Epithelial cell of prostate (primary cell): ENCODE data around the gene ZAP70.
A peak's percentile ranks its signal among the peaks of the same experiment; 100 is the strongest.

Experiments used
- DNase-seq: peaks from one replicate; pipeline ENCODE4 v3.0.0-alpha.2; 2011; ENCODE audit warnings: low read depth, low spot score
- H3K27ac ChIP-seq: fragments of 450-650 bp; 2 replicates; pipeline ENCODE4 v1.5.1; 2017; ENCODE audit warnings: mild to moderate bottlenecking

The ZAP70 gene

DNA sequence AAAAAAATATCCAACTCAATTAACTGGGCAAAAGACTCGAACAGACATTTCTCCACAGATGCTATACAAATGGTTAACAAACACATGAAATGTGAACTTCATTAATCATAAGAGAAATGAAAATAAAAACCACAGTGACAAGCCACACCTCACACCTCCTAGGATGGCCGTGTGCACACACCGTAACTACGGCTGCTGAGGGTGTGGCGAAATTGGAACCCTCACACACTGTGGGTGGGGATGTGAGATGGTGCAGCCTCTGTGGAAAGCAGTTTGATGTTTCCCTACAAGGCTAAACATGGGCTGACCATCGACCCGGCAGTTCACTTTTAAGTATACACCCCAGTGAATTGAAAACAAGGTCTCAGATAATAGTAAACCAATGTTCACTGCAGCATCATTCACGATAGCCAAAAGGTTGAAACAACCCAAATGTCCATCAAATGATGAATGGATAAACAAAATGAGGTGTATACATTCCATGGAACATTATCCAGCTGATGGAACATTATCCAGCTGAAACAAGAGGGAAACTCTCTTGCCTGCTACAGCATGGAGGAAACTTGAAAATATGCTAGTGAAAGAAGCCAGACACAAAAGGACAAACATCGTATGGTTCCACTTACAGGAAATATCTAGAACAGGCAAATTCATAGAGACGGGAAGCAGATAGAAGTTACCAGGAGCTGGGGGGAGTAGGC is 32.2 kb downstream of the ZAP70 start:
- DNase-seq, result no peak
- H3K27ac ChIP-seq, result no peak overlapping the region

DNA sequence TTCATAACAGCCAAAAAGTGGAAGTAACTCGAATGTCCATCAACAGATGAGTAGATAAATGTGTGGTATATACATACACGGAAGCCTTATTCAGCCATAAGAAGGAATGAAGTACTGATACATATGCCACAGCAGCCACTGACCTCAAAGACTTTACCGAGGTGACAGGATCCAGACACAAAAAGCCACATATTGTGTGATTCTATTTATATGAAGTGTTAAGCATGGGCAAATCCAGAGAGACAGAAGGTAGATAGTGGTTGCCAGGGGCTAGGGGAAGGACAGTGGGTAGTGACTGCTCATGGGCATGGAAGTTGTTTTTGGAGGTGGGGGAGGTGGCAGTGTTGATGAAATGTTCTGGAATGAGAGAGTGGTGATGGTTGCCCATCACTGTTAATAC is 33.9 kb downstream of the ZAP70 start:
- DNase-seq, result no peak
- H3K27ac ChIP-seq, result no peak overlapping the region

DNA sequence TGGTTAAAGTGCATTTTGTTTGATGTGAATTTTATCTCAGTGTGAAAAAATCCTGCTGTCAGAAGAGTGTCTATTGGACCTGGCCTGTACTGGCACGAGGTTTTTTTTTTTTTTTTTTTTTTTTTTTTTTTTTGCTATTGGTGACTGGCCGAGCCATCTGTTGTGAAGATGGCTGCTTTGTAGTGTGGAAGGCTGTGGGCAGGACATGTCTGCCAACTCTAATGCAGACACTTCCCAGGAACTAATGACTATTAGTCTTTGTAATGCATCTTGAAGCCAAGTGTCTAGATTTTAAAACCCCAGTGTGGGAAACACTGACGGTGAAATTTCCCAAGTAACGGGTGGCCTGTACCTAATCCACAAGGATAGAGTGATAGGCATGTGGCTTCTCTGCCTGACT is 34.3 kb downstream of the ZAP70 start:
- no peak for DNase-seq
- H3K27ac ChIP-seq, result no peak overlapping the region

DNA sequence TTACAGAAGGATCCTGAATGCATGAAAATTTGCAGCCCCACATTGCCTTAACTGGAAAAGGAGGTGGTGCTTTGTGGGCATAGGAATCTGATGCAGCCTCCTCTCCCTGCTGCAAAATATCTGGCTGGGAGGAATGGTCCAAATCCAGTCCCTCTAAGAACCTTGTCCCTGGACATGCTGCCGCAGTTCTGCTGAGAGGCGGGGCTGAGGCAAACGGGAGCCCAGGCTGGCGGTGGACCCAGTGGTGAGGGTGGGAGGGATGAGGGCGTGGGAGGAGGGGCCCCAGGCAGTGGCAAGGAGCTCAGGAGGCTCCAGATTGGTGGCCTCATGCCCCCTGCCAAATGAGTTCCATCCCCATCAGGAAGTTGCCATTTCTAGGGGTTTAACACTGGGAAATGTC is 36.2 kb downstream of the ZAP70 start:
- DNase-seq, result no peak
- no peak overlapping the region for H3K27ac ChIP-seq

DNA sequence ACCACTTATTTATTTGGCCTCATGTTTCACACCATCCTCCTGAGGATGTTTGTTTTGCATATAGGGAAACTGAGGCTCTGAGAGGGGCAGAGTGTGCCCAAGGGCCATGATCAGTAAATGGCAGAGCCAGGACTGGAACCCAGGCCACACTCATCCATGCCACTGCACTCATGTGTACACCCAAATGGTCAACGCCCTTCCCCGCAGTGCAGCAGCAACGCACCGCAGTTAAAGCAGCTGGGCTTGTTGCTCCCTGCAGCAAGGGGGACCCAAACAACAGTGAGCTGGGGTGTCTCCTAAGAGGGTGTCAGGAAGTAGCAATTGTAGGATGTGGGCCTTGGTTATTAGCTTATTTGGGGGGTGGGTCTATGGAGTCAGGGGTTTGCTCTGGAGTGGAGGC is 36.6 kb downstream of the ZAP70 start:
- DNase-seq, result no peak
- no peak overlapping the region for H3K27ac ChIP-seq

DNA sequence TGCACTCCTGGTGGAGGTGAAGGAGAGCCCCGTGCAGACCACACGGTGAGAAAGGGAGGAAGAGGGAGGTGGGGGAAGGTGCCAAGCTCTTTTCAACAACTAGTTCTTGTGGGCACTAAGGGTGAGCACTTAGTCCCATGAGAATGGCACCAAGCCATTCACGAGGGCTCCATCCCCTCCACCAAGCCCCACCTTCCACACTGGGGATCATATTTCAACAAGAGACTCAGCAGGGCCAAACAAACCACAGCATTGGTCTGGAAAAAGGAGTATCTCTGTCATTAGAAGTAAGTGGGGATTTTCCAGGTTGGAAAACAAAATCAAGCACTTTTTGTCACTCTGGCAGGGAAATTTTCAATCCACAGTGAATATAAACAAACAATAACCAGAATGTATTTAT is 38.4 kb downstream of the ZAP70 start:
- DNase-seq, result no peak
- no peak overlapping the region for H3K27ac ChIP-seq

DNA sequence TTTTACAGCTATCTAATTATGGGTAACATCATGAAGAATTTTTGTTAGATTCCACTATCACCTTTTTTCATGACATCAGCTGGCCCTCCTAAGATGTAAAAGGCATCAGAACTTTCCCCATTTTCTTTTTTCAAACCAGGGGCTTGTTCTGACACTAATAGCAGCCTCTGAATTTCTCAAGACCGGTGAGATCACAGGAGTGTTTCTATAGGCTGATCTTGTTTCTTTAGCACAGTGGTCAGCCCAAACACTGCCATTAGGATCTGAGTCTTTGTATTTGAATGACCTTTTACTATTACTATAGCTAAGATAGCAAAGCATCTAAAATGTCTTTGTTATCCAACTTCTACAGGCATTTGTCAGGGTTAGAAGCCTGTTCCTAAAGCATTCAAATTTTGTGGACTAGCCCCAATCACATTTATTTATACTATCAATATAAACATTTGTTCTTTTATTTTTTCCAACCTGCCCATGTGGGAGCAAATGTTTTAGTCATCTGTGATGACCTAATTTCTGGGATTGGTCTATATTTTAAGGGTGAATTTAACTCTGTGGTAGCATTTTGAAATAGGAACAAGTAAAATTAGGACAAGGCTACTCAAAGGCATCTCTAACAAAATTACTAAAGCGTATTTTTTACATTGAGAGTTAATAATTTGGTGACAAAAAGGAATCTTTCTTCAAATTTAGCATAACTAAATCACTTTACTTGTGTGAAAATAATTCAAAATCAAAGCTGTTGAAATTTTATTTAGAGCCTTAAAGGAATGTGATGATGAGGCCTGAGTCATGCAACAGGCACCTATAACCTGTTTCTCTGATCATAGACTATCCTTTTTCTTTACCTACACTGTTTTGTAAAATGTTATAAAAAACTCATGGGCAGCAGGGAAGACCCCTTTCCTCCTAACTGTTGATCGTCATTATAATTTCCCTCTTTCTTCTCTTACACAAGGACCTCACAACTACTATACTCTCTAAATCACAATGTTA is 39.3 kb downstream of the ZAP70 start:
- DNase-seq, result no peak
- peak overlapping the region; percentile 61 for H3K27ac ChIP-seq

DNA sequence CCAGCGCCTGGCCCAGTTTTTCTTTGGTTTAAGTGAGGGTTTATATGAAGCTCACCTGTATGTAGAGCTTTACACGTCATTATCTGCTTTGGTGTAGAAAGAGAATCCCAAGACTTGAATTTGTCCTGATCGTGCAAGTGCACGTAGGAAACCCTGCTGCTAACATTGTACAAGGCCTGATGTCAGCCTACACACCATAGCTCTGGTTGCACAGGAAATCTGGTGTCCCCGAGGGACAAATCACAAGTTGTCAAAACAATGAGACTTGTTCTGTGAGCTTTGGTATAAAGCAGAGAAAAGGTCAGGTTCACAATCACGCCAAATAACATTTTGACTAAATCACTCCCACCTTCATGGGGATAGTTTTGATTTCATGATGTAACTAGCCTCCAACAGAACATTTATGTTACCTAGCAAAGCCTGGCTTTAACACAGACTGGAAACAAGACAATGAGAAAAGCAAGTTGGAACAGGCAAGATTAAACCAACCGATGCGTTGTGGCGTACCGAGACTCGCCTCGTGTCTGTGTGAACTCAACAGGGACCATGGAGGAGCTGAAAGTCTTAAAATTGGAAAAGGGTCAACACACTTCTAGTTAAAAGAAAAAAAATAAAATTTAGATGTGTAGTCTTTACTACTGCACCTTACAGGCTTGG is 41.4 kb downstream of the ZAP70 start:
- H3K27ac ChIP-seq, result peak overlapping the region; percentile 71
- peak; percentile 39 for DNase-seq

DNA sequence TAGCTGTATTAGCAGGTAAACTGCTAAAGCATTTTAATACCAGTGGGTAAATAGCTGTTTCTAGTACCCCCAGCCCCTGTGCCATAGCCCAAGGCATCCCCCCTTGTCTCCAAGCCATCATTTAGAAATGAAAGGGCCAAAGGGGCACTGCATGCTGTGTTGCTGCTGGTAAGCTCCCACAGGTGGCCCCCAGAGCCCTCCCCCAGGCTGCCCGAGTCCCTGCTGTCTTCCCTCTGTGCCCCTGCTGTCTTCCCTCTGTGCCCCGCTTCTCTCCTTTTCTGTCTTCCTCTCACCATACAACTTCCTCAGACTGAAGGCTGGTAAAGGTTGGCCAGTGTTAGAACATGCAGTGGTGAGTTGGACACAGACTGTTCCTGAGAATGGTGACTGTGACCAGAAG is 42.1 kb downstream of the ZAP70 start:
- DNase-seq, result no peak
- peak overlapping the region; percentile 71 for H3K27ac ChIP-seq

DNA sequence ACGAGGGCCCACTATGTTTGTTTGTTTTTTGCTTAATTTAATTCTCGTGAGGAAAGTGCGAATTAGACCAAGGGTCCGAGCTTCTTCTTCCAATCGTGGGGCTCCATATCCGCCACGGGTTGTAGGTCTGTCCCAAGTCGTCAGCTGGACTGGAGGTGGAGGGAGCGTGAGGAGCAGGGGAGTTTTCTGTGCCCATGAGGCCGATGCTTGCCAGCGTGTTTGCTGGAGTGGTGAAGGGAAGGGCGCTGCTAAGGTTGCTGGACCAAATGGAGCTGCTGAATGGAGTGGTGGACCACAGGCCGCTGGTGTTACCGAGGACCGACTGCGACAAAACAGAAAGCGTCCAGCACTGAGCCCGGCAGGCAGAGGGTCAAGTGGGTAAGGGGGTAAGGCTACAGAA is 43.7 kb downstream of the ZAP70 start:
- DNase-seq, result no peak
- no peak overlapping the region for H3K27ac ChIP-seq

DNA sequence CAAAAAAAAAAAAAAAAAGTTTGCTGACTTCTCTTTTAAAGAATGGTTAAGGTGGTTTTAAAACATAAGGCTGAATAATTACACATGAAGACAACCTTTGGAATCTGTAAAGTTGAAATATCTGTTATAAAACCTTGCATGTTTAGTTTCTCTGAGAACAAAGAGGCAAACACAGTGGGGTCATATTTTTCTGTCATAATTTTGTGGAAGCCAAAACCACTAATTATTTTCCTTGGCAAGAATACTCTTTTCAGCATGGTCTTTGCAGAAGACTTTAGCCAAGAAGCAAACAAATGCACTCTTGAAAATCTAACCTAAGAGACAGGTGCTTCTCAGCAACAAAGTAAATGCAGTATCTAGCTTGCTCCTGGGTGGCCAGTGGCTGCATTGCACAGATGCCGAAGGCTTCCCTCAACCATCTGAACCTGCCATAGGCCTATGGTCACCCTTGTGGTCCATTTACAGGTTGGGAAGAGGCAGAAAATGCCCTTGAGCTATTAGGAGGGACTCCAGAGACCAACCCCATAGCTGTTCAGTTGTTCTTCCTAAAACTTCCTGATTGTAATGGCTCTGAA is 44.8 kb downstream of the ZAP70 start:
- no peak for DNase-seq

DNA sequence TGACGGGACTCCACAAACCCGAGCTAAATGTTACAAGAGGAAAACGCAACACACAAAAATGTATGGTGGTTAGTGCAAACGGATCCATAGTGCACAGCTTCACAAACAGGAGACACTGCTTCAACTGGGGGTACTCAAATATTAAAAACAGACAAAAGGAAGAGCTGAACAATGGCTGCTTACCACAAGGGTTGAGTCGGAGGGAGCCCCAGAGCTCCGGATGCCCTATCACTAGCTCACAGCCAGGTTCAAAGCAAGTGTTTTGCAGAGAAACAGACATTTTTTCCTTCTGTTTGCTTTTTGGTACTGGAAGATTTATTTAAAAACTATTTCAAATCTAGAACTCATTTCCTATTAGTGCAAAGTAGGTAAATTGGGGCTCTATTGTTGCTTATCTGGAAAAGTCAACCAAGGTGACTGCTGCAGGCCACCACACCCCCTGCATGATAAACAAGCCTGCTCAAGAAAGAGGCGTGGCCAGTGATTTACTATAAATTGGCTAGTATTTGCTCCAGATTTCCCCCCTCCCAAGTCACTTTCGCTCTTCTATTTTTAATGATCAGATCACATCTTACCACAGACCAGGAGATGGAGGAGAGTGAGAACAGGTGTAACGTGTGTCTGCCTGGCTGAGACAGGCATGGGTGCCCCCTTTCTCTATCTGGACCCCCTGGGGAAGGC is 46.5 kb downstream of the ZAP70 start:
- no peak overlapping the region for H3K27ac ChIP-seq

More for the DNA sequence above, 44.8 kb downstream of the ZAP70 start:
- no peak overlapping the region for H3K27ac ChIP-seq

DNA sequence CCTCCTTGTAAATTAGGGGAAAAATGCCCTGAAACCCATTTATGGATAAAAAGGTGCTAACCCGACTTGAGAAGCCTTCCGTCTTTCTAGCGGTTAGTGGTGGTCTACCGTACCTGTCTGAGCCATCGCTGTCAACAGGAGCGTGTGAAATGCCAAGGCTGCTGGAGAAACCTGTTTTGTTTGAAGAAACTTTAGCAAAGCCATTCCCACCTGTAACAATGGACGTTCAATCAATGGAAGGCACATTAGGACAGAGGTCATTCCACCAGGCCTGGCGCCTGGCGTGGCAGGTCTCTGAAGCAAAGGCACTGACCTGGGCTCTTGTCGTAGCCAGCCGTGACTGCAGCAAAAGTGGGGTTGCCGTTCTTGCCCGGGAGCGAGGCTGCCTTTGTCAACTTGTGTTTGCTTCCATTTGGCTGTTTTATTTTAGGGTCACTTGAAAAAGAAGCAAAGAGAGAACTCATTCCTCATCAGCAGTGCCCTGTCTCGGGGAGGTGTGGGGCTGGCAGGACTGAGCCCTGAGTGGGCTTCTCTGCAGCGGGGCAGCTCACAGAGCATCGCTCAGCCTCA is 47.2 kb downstream of the ZAP70 start:
- H3K27ac ChIP-seq, result no peak overlapping the region

More for the DNA sequence above, 46.5 kb downstream of the ZAP70 start:
- DNase-seq, result no peak

DNA sequence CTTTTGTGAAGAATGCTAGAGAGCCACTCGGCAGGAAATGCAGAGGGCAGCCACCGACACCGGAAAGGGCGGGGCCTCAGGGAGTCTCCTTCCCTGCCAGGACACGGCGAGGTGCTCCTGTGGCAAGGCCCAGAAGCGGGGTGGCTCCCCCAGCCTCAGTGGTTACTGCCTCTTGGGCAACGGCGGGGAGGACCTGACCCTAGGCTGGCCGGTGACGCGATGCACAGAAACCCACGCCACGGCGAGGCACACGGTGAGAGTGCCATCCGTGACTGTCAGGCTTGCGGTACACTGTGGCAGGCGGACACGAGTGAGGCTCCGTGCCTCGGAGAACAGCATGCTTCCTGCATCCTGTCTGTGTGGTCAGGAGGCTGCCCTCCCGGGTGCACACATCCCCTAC is 47.8 kb downstream of the ZAP70 start:
- no peak for DNase-seq
- no peak overlapping the region for H3K27ac ChIP-seq

More for the DNA sequence above, 47.2 kb downstream of the ZAP70 start:
- no peak for DNase-seq

DNA sequence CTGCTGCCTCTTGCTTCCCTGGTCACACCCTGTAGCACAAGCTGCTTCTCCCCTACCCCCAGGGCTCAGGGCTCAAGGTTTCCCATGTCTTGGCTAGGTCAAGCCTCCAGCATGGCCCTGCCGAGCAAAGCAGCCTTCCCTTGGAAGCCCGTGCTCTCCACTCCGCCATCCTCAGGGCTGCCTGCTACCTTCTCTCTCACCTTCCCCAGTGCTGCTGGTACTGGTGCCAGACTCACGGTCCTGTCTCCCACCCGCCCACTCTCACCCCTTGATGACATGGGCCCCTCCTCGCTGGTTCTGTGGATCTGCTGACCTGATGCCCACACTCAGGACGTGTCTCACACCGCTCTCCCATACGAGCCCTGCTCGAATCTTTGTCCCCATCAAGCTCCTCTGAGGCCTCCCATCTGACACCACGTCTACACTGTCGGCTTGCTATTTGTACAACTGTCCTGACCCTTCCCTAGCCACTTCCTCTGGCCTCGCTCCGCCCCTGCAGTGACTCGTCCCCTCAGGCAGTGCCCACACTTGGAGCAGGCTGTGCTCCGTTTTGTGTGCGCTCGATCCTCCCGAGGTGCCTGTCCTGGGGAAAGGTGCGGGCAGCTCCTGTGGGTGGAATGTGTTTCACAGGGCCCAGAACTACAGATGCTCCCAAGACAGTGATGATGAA is 49.9 kb downstream of the ZAP70 start:
- DNase-seq, result no peak
- H3K27ac ChIP-seq, result no peak overlapping the region

DNA sequence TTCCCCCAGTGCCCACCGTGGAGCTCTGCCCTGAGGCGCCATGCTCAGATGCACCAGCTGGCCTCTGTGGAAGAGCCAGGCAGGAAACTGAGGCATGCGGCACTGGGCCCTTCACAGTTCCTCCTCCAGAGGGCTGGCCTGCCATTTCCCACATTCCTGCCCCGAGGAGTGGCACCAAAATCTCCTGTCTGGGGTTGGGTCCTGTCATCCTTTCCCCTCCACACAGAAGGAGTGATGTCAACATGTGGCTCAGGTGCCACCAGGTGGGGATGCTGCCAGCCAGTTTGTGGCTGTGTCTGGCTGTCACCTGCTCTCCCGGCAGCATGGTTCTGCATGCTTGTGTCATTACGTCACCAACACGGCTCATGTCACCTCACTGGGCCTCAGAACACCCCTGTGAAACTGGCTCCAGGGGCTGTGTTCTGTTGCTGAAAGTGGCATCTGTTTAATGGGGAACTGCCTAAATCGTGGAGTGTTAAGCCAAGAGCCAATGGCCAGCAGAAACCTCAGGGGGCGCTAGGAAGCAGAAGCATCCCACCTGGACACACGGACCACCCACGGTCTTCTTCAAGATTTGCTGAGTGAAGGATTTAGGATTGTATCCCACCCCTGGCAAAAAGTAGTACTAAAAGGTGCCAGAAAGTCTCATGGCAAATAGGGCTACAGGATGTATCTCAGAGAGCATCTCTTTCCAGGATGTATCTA is 51.3 kb downstream of the ZAP70 start:
- no peak for DNase-seq
- H3K27ac ChIP-seq, result no peak overlapping the region

DNA sequence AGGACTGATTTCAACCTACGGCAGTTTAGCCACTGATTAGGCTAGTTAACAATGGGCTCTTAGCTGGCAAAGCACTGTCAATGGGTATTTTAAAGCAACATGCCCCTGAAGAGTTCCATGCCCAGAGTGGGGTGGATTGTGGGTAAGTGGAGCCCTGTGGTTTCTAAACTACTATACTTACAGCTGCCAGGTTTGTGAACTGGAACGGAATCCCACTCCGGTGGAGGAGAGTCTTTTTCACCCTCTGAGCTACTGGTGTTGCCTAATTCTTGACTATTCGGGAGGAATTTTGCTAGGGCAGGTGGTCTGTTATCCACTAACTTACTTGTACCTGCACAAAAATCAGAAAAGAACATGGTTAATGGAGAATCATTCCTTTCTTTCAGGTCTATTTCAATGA is 52.6 kb downstream of the ZAP70 start:
- no peak overlapping the region for H3K27ac ChIP-seq
- no peak for DNase-seq

DNA sequence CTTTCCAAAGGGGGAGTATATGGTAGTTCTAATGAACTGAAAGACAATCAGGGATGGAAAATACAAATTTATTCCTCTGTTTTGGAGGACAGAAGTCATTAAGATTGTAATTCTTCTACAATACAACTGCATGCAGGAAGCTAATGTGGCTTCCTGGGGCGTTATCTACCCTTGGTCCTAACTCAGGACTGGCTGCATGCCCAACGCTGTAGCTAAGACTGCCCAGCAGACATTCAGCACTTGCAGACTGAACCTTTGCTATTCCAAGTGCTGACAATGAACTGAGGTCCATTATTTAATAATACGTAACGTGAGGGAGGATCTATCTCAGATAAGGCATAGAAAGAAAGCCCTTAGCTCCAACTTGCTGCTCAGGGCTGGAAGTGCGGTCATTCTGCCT is 53.2 kb downstream of the ZAP70 start:
- no peak for DNase-seq
- H3K27ac ChIP-seq, result no peak overlapping the region

DNA sequence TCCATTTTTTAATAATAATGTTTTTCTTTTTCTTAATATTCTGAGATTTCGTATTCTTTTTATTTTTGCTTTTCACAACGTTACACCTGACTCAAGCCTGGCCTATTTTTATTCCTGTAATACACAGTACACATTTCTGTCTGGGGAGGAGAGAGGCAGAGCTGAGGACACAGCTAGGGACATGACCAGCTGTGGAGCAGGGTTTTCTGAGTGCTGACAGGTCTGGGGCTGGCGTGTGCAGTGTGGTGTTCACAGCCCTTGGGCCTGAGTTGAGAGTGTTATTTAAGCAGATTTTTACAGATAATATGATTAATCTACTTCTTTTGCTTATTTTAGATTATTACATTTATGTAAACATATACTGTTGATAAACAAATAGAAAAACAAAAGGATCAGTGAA is 55.9 kb downstream of the ZAP70 start:
- DNase-seq, result no peak
- H3K27ac ChIP-seq, result no peak overlapping the region
